ENCODE data around the gene SNX15. TPM values are rescaled to one million over a fixed set of nuclear protein-coding genes. Genes with fewer than 3 reads are reported as not detected.

The SNX15 gene
- total RNA-seq, 1 experiment from 2014 or later: 34.7 TPM

GRCh38 chr11:65071907-65072630, 44.8 kb downstream of the SNX15 start:
- Histone ChIP-seq H3K4me3 (ENCODE audit: low read depth, low read length, poor library complexity, severe bottlenecking) (no peak overlapping the region), H3K36me3 (ENCODE audit: insufficient read depth, low read length, poor library complexity, severe bottlenecking) (peaks cover 9% of the 10 kb centered on the region), H3K27me3 (replicated peaks; ENCODE audit: insufficient read depth, low read depth, low read length, poor library complexity) (no peaks in the 10 kb centered on the region), H3K4me1 (ENCODE audit: insufficient read depth, low read length, poor library complexity, severe bottlenecking) (peaks cover 3% of the 10 kb centered on the region), H3K9me3 (ENCODE audit: low read depth, low read length, poor library complexity, severe bottlenecking) (no peaks in the 10 kb centered on the region), H3K27ac (ENCODE audit: low read depth, low read length, poor library complexity, severe bottlenecking) (no peak overlapping the region)
- ChIA-PET CTCF (no interaction called here), POLR2A (ENCODE audit: low non-redundant PET) (no interaction called here)
- intact Hi-C loops (cut with micrococcal nuclease; ENCODE audit: unreplicated experiment): no loop called here
- DNase-seq (ENCODE audit: low spot score): no peak
- TF ChIP-seq CTCF (conservative IDR thresholded peaks at IDR 0.05; ENCODE audit: low read depth, low read length) (no peak), EZH2 (IDR thresholded peaks at IDR 0.05; ENCODE audit: borderline replicate concordance, low read depth, low read length, poor library complexity, severe bottlenecking) (no peak)
- BruUV-seq (replicated peaks): no TSS peak

- no peak for TF ChIP-seq CTCF (conservative IDR thresholded peaks at IDR 0.05; ENCODE audit: low read depth, low read length)
- no peak for TF ChIP-seq EZH2 (IDR thresholded peaks at IDR 0.05; ENCODE audit: borderline replicate concordance, low read depth, low read length, poor library complexity, severe bottlenecking)
- Histone ChIP-seq H3K4me1 (ENCODE audit: insufficient read depth, low read length, poor library complexity, severe bottlenecking) (peaks cover 3% of the 10 kb centered on the region), H3K4me3 (ENCODE audit: low read depth, low read length, poor library complexity, severe bottlenecking) (no peak overlapping the region), H3K27ac (ENCODE audit: low read depth, low read length, poor library complexity, severe bottlenecking) (no peak overlapping the region), H3K9me3 (ENCODE audit: low read depth, low read length, poor library complexity, severe bottlenecking) (no peaks in the 10 kb centered on the region), H3K27me3 (replicated peaks; ENCODE audit: insufficient read depth, low read depth, low read length, poor library complexity) (no peaks in the 10 kb centered on the region), H3K36me3 (ENCODE audit: insufficient read depth, low read length, poor library complexity, severe bottlenecking) (peaks cover 14% of the 10 kb centered on the region)
- DNase-seq (ENCODE audit: low spot score): no peak
- ChIA-PET POLR2A (ENCODE audit: low non-redundant PET) (no interaction called here), CTCF (no interaction called here)
- BruUV-seq (replicated peaks): no TSS peak
- intact Hi-C loops (cut with micrococcal nuclease; ENCODE audit: unreplicated experiment): no loop called here
Observed at GRCh38 chr11:65072631-65072966, 45.4 kb downstream of the SNX15 start.

- ChIA-PET POLR2A (ENCODE audit: low non-redundant PET) (no interaction called here), CTCF (no interaction called here)
- no peak for DNase-seq (ENCODE audit: low spot score)
- BruUV-seq (replicated peaks): no TSS peak
- no peak for TF ChIP-seq EZH2 (IDR thresholded peaks at IDR 0.05; ENCODE audit: borderline replicate concordance, low read depth, low read length, poor library complexity, severe bottlenecking)
- no peak for TF ChIP-seq CTCF (conservative IDR thresholded peaks at IDR 0.05; ENCODE audit: low read depth, low read length)
- Histone ChIP-seq H3K9me3 (ENCODE audit: low read depth, low read length, poor library complexity, severe bottlenecking) (no peaks in the 10 kb centered on the region), H3K27me3 (replicated peaks; ENCODE audit: insufficient read depth, low read depth, low read length, poor library complexity) (no peaks in the 10 kb centered on the region), H3K36me3 (ENCODE audit: insufficient read depth, low read length, poor library complexity, severe bottlenecking) (peaks cover 55% of the 10 kb centered on the region), H3K4me3 (ENCODE audit: low read depth, low read length, poor library complexity, severe bottlenecking) (no peak overlapping the region), H3K4me1 (ENCODE audit: insufficient read depth, low read length, poor library complexity, severe bottlenecking) (peaks cover 5% of the 10 kb centered on the region), H3K27ac (ENCODE audit: low read depth, low read length, poor library complexity, severe bottlenecking) (no peak overlapping the region)
- intact Hi-C loops (cut with micrococcal nuclease; ENCODE audit: unreplicated experiment): no loop called here
Observed at GRCh38 chr11:65077451-65077850, 50.2 kb downstream of the SNX15 start.

All from A673 (cell line).